GM23248 (cell line): ENCODE data around the gene GHRH.

Experiments
- EZH2 ChIP-seq: fragments of 200-600 bp; sonication (generic); IDR thresholded peaks from 2 replicates; pipeline ENCODE4 v1.6.1; 2018; ENCODE audit warnings: antibody characterized with exemption, mild to moderate bottlenecking; ENCODE audit not compliant: insufficient read depth, poor library complexity, severe bottlenecking
- EZH2phosphoT487 ChIP-seq: fragments of 200-600 bp; sonication (generic); IDR thresholded peaks from 2 replicates; pipeline ENCODE4 v1.6.1; 2018; ENCODE audit warnings: antibody characterized with exemption, moderate library complexity, mild to moderate bottlenecking, low read depth; ENCODE audit not compliant: insufficient read depth

DNA sequence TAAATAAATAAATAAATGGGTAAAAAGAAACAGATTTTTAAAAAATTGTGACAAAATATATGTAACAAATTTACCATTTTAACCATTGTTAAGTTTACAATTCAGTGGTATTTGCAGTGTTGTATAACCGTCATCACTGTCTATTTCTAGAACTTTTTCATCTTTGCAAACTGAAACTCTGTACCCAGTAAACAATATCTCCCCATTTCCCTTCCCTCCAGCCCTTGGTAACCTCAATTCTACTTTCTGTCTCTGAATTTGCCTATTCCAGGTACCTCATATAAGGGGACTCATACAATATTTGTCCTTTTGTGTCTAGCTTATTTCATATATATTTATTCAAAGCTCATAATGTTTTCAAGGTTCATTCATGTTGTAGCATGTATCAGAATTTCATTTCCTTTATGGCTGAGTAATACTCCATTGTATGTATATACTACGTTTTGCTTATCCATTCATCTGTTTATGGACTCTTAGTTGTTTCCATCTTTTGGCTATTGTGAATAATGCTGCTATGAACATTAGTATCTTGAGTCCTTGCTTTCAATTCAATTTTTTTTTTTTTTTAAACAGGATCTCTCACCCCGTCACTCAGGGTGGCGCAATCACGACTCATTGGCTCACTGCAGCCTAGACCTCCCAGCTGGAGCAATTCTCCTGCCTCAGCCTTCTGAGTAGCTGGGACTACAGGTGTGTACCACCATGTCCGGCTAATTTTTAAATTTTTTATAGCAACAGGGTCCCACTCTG lies 36.8 kb upstream of the GHRH start:
- TF ChIP-seq EZH2phosphoT487 (no peak), EZH2 (no peak)
